HepG2 (cell line): Measurements from ENCODE around the gene XKR7. TPM values are rescaled to one million over a fixed set of nuclear protein-coding genes. Genes with fewer than 3 reads are reported as not detected.
A peak's percentile ranks its signal among the peaks of the same experiment; 100 is the strongest.

ENCODE experiments used
- ATAC-seq: fragments of 200-7000 bp; cut with Tn5 transposase; 3 replicates; pipeline ENCODE4 v1.9.1; 2020; ENCODE audit warnings: mild to moderate bottlenecking, moderate library complexity
- BruUV-seq: library from RNA; stranded (reverse); fragments of 400-500 nt; replicated peaks from 2 replicates; lab custom pipeline; 2021; lab: Mats Ljungman, UMichigan
- CTCF ChIA-PET: fragments of 300-600 bp; formaldehyde crosslinking; extraction: SDS; loops from one replicate; lab custom pipeline; 2021; ENCODE audit warnings: low total read pairs, inconsistent platforms, low intra/inter-chr PET ratio; lab: Yijun Ruan, JAX
- POLR2A ChIA-PET: fragments of 350-600 bp; sonication (Branson Sonifier 250); formaldehyde crosslinking; loops from one replicate; lab custom pipeline; 2020; ENCODE audit warnings: antibody characterized with exemption, inconsistent platforms; lab: Yijun Ruan, JAX
- DNase-seq: peaks from one replicate; pipeline ENCODE4 v3.0.0-alpha.2; 2015; ENCODE audit warnings: low spot score
- FAIRE-seq: peaks from 3 replicates; lab custom pipeline; 2011; peaks lifted over from hg19 to GRCh38; lab: Jason Lieb, UNC
- H2AFZ ChIP-seq: one replicate; pipeline ENCODE4 v1.6.1; 2011; ENCODE audit warnings: low read length, inconsistent platforms
- H3K27ac ChIP-seq: fragments of 300-600 bp; 3 replicates; pipeline ENCODE4 v1.8.0; 2011; ENCODE audit warnings: mixed run types, mild to moderate bottlenecking, mixed read lengths, low read length, inconsistent platforms; ENCODE audit not compliant: insufficient read depth; ENCODE audit errors: extremely low read length
- H3K27me3 ChIP-seq, 2 experiments: fragments of 200-600 bp in 1 of 2; 2 replicates in 1 of 2; 3 replicates in 1 of 2; pipeline versions ENCODE4 v1.6.0 to v1.8.0; 2011; ENCODE audit warnings: low read length in 2 of 2, mild to moderate bottlenecking in 2 of 2, moderate library complexity in 2 of 2, inconsistent platforms in 1 of 2; ENCODE audit not compliant: insufficient read depth in 2 of 2, control insufficient read depth in 1 of 2
- H3K36me3 ChIP-seq, 2 experiments: fragments of 200-600 bp in 1 of 2; replicated peaks in 1 of 2; 2 replicates in 1 of 2; 3 replicates in 1 of 2; pipeline versions ENCODE4 v1.5.1 to v1.8.0; 2011; ENCODE audit warnings: low read length in 2 of 2, inconsistent platforms in 1 of 2; ENCODE audit not compliant: insufficient read depth in 2 of 2, control insufficient read depth in 1 of 2
- H3K4me1 ChIP-seq: 2 replicates; pipeline ENCODE4 v1.5.1; 2012; ENCODE audit warnings: low read length, inconsistent platforms; ENCODE audit not compliant: insufficient read depth
- H3K4me2 ChIP-seq: 2 replicates; pipeline ENCODE4 v1.6.0; 2011; ENCODE audit warnings: low read depth, low read length, inconsistent platforms
- H3K4me3 ChIP-seq, 3 experiments: fragments of 200-600 bp in 1 of 3; sonication (generic), shearing (Covaris generic) in 1 of 3; replicated peaks in 1 of 3; 2 replicates each; pipeline ENCODE4 v1.5.1; 2011 to 2016; ENCODE audit warnings: low read length in 3 of 3, inconsistent platforms in 2 of 3, low read depth in 2 of 3, mild to moderate bottlenecking in 2 of 3, control low read depth in 1 of 3, mixed read lengths in 1 of 3; ENCODE audit not compliant: insufficient read depth in 1 of 3
- H3K79me2 ChIP-seq: one replicate; pipeline ENCODE4 v1.6.1; 2011; ENCODE audit warnings: low read length, inconsistent platforms; ENCODE audit not compliant: insufficient read depth
- H3K9ac ChIP-seq: 2 replicates; pipeline ENCODE4 v1.6.0; 2011; ENCODE audit warnings: mild to moderate bottlenecking, low read depth, low read length, inconsistent platforms; ENCODE audit not compliant: insufficient read depth
- H3K9me3 ChIP-seq: 2 replicates; pipeline ENCODE4 v1.5.1; 2012; ENCODE audit warnings: mild to moderate bottlenecking, low read length
- H4K20me1 ChIP-seq: 2 replicates; pipeline ENCODE4 v1.6.0; 2011; ENCODE audit warnings: inconsistent platforms, mild to moderate bottlenecking, low read length, moderate library complexity; ENCODE audit not compliant: insufficient read depth
- ESRRA ChIP-seq: sonication (generic); formaldehyde crosslinking; IDR thresholded peaks from 2 replicates; pipeline ENCODE4 v1.5.1; 2020; ENCODE audit warnings: mild to moderate bottlenecking, low read depth, missing genetic modification reagents
- HOXA3 ChIP-seq: sonication (generic); formaldehyde crosslinking; IDR thresholded peaks from 2 replicates; pipeline ENCODE4 v1.5.0; 2020; ENCODE audit warnings: missing genetic modification reagents
- MYPOP ChIP-seq: sonication (generic); formaldehyde crosslinking; IDR thresholded peaks from 2 replicates; pipeline ENCODE4 v1.8.1; 2023; ENCODE audit warnings: mild to moderate bottlenecking, moderate library complexity, missing genetic modification reagents
- NBN ChIP-seq: fragments of 450-650 bp; conservative IDR thresholded peaks from 2 replicates; pipeline ENCODE4 v1.6.1; 2017
- NR3C1 ChIP-seq: sonication (generic); formaldehyde crosslinking; IDR thresholded peaks from 2 replicates; pipeline ENCODE4 v1.4.0; 2020; ENCODE audit warnings: missing genetic modification reagents
- RFXAP ChIP-seq: sonication (generic); formaldehyde crosslinking; IDR thresholded peaks from 2 replicates; pipeline ENCODE4 v1.4.0; 2020; ENCODE audit warnings: missing genetic modification reagents, borderline replicate concordance
- ZFP36 ChIP-seq: fragments of 150-350 bp; IDR thresholded peaks from 2 replicates; pipeline ENCODE4 v1.6.1; 2018; ENCODE audit warnings: borderline replicate concordance, low read length, low read depth; ENCODE audit not compliant: partially characterized antibody
- ZKSCAN8 ChIP-seq: IDR thresholded peaks from 2 replicates; pipeline ENCODE4 v1.6.1; 2016; ENCODE audit warnings: borderline replicate concordance, missing genetic modification reagents, missing compliant biosample characterization
- ZNF17 ChIP-seq: sonication (generic); formaldehyde crosslinking; IDR thresholded peaks from 2 replicates; pipeline ENCODE4 v1.5.0; 2020; ENCODE audit warnings: mild to moderate bottlenecking, missing genetic modification reagents
- ZNF382 ChIP-seq: sonication (generic); formaldehyde crosslinking; IDR thresholded peaks from 2 replicates; pipeline ENCODE4 v1.5.0; 2020; ENCODE audit warnings: missing genetic modification reagents, mild to moderate bottlenecking, borderline replicate concordance
- ZNF549 ChIP-seq: sonication (generic); formaldehyde crosslinking; IDR thresholded peaks from 2 replicates; pipeline ENCODE4 v1.5.0; 2020; ENCODE audit warnings: missing genetic modification reagents
- ZNF629 ChIP-seq: sonication (generic); formaldehyde crosslinking; conservative IDR thresholded peaks from 2 replicates; pipeline ENCODE4 v1.5.0; 2020; ENCODE audit warnings: missing genetic modification reagents
- ZNF670 ChIP-seq: sonication (generic); formaldehyde crosslinking; IDR thresholded peaks from 2 replicates; pipeline ENCODE4 v1.8.0; 2022; ENCODE audit warnings: mild to moderate bottlenecking, missing genetic modification reagents, borderline replicate concordance
- ZNF780A ChIP-seq: sonication (generic); formaldehyde crosslinking; IDR thresholded peaks from 2 replicates; pipeline ENCODE4 v1.8.0; 2022; ENCODE audit warnings: mild to moderate bottlenecking, missing genetic modification reagents, moderate library complexity
- WGBS: methylation state at CpG from one replicate; pipeline ENCODE4 v1.1.6; 2017; ENCODE audit warnings: low lambda C conversion rate; 5-methylcytosine and 5-hydroxymethylcytosine counted together
- in situ Hi-C: cut with HindIII; loops from 2 replicates; pipeline ENCODE4 v1.10.0; 2017; ENCODE audit warnings: low pct_unique_long_range_greater_than_20kb; ENCODE audit not compliant: extremely low pct_ligation_motif_present
- intact Hi-C: fragments of 100-400 bp; cut with micrococcal nuclease; formaldehyde crosslinking; loops from one replicate; pipeline ENCODE4 v1.10.0; 2022; ENCODE audit not compliant: unreplicated experiment
- polyA plus RNA-seq, 8 experiments: library from polyadenylated mRNA; depleted of rRNA in 3 of 8; stranded (reverse) in 7 of 8; unstranded in 1 of 8; fragments of >200 nt; fragmentation: Illumina TruSeq in 4 of 8; extraction: Trizol in 4 of 8; gene quantifications; 2 replicates each; pipeline versions ENCODE4 v1.2.1 to v1.2.3, GENCODE V29; 2011 to 2016; ENCODE audit warnings: low read depth in 4 of 8, missing spikeins in 1 of 8, mixed read lengths in 1 of 8; ENCODE audit not compliant: insufficient read depth in 1 of 8
- total RNA-seq, 5 experiments: library from RNA; depleted of rRNA; stranded (reverse); fragments of >200 nt; fragmentation: Illumina TruSeq; extraction: Trizol; gene quantifications; 2 replicates each; pipeline ENCODE4 v1.2.3, GENCODE V29; 2016; ENCODE audit warnings: low read depth in 1 of 5

The XKR7 gene
- total and polyA plus RNA-seq, 2 of the 13 experiments (the other 11 are each of a cell fraction or from before 2014, with no cell fraction given): not detected

GRCh38 chr20:31977080-31977479 is 9.1 kb downstream of the XKR7 start (continued):
- TF ChIP-seq HOXA3 (CRISPR knock-in tag) (no peak), ZNF382 (CRISPR knock-in tag) (no peak), RFXAP (CRISPR knock-in tag) (no peak), NR3C1 (CRISPR knock-in tag) (no peak)

- no TSS peak for BruUV-seq
- no peak overlapping the region for H3K4me3 ChIP-seq
- ChIA-PET POLR2A (no interaction called here), CTCF (no interaction called here)
- no peaks in the 10 kb centered on the region for H3K36me3 ChIP-seq
- H3K79me2 ChIP-seq: no peaks in the 10 kb centered on the region
- no peak overlapping the region for H3K9ac ChIP-seq
- no peaks in the 10 kb centered on the region for H4K20me1 ChIP-seq
- intact Hi-C loops (no loop called here), in situ Hi-C loops (no loop called here)
- no peak for ATAC-seq
- no peak overlapping the region for H3K4me2 ChIP-seq
- H3K27me3 ChIP-seq: peaks cover 2 to 18% of the 10 kb centered on the region in 2 experiments; a peak in 4 of 5 replicates
- H3K27ac ChIP-seq: no peak overlapping the region
- no peak for FAIRE-seq
- H3K4me1 ChIP-seq: no peaks in the 10 kb centered on the region
- H3K9me3 ChIP-seq: no peaks in the 10 kb centered on the region
- no peak for DNase-seq
- 8% methylated on average over 6 of the region's 6 CpGs for WGBS
- TF ChIP-seq ZNF629: peak; percentile 90
- no peak for TF ChIP-seq NBN
- TF ChIP-seq, all 625 proteins: peak for 1
- H2AFZ ChIP-seq: no peak overlapping the region
These were observed 11.9 kb downstream of the XKR7 start for GRCh38 chr20:31979713-31980426.

GRCh38 chr20:31981784-31982183 is 13.8 kb downstream of the XKR7 start:
- no peak overlapping the region for H3K27ac ChIP-seq
- H3K9ac ChIP-seq: no peak overlapping the region
- DNase-seq (no peak), FAIRE-seq (no peak), ATAC-seq (no peak)
- no peak overlapping the region for H3K4me3 ChIP-seq
- H3K27me3 ChIP-seq: peaks cover 0 to 13% of the 10 kb centered on the region in 2 experiments; a peak in 3 of 5 replicates
- no peak overlapping the region for H2AFZ ChIP-seq
- TF ChIP-seq ZNF549 (CRISPR knock-in tag) (no peak), NR3C1 (CRISPR knock-in tag) (no peak), ZFP36 (peak; percentile 59), ZNF670 (no peak), MYPOP (CRISPR knock-in tag) (no peak), ZKSCAN8 (CRISPR knock-in tag) (no peak), ZNF17 (CRISPR knock-in tag) (no peak), ESRRA (CRISPR knock-in tag) (no peak), ZNF780A (CRISPR knock-in tag) (no peak)
- BruUV-seq: no TSS peak
- POLR2A ChIA-PET: no interaction called here
- CTCF ChIA-PET: no interaction called here
- no peaks in the 10 kb centered on the region for H4K20me1 ChIP-seq
- H3K9me3 ChIP-seq: no peaks in the 10 kb centered on the region
- WGBS: 0% methylated on average over 2 of the region's 2 CpGs
- H3K4me2 ChIP-seq: no peak overlapping the region
- H3K79me2 ChIP-seq: no peaks in the 10 kb centered on the region
- in situ Hi-C loops: no loop called here
- no peaks in the 10 kb centered on the region for H3K4me1 ChIP-seq
- intact Hi-C loops: no loop called here
- H3K36me3 ChIP-seq: no peaks in the 10 kb centered on the region
